Loucy (cell line): Measurements from ENCODE around the gene SDK1.

ENCODE experiments used
- CTCF ChIP-seq: fragments of 200-600 bp; sonication (generic); conservative IDR thresholded peaks from 2 replicates; pipeline ENCODE4 v1.5.1; 2014; ENCODE audit warnings: mild to moderate bottlenecking, antibody characterized with exemption, low read length
- EZH2phosphoT487 ChIP-seq: fragments of 200-600 bp; IDR thresholded peaks from 2 replicates; pipeline ENCODE4 v1.6.1; 2018; ENCODE audit warnings: antibody characterized with exemption, mild to moderate bottlenecking, moderate library complexity, borderline replicate concordance

GRCh38 chr7:4159154-4159501 lies 858.1 kb downstream of the SDK1 start:
- TF ChIP-seq CTCF (no peak), EZH2phosphoT487 (no peak)
